Measurements from ENCODE around the gene RARB. TPM values are rescaled to one million over a fixed set of nuclear protein-coding genes. Genes with fewer than 3 reads are reported as not detected.

RARB gene
- total RNA-seq, 1 donor from 2014 or later = 15.0 TPM

DNA sequence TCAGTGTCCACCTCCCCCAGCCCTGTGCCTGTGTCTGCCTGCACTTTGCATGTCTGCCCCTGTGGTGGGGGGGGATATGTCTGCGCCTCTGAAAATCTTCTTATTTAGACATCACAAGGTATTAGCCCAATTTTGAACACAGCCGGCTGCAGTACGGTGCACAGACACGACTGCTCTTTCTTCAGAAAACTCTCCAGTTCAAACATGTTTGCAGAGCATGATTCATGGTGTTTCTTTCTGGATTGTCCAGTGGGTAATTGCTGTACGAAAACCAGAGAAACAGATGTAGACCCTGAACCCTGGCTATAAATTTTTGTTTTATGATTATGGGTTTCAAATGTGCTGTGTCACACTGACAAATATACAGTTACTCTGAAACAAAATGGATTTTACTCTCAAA is 3.4 kb upstream of the RARB start:
- no peak for DNase-seq (ENCODE audit: extremely low spot score in 2 of 2)
- intact Hi-C loops (cut with DNase I) = loop anchor here (2.0 to 10.0 kb wide), 2 partner anchors 36 to 170 kb away; no protein-coding TSS in a partner anchor
- TF ChIP-seq POLR2AphosphoS5 (IDR thresholded peaks at IDR 0.05; ENCODE audit: insufficient read depth in 1 of 2, low read depth in 1 of 2) (no peak), POLR2A (IDR thresholded peaks at IDR 0.05) (no peak)
- TF ChIP-seq, protein P1, sequence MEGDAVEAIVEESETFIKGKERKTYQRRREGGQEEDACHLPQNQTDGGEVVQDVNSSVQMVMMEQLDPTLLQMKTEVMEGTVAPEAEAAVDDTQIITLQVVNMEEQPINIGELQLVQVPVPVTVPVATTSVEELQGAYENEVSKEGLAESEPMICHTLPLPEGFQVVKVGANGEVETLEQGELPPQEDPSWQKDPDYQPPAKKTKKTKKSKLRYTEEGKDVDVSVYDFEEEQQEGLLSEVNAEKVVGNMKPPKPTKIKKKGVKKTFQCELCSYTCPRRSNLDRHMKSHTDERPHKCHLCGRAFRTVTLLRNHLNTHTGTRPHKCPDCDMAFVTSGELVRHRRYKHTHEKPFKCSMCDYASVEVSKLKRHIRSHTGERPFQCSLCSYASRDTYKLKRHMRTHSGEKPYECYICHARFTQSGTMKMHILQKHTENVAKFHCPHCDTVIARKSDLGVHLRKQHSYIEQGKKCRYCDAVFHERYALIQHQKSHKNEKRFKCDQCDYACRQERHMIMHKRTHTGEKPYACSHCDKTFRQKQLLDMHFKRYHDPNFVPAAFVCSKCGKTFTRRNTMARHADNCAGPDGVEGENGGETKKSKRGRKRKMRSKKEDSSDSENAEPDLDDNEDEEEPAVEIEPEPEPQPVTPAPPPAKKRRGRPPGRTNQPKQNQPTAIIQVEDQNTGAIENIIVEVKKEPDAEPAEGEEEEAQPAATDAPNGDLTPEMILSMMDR (IDR thresholded peaks at IDR 0.05) = no peak

DNA sequence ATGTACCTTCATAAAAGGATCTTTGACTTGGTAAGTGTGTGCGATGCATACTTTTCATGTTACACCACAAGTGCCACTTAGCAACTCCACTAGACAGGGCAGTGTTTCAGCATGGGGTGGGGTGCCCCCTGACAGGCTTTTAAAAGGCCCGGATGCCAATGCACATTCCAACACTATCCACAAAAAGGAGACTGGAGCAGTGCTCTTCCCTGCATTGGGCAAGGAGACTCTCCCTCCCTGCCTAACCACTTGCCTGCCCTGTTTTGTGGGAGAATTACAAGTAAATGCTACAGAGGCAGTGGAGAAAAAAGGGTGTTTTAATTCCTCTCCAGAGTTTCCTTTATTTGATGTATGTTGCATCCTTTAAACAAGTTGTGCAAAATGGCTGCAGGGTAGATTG is 1.7 kb upstream of the RARB start:
- H3K4me3 ChIP-seq = no peak overlapping the region
- intact Hi-C loops (cut with DNase I) = loop anchor here (10.0 kb wide), 1 partner anchor 168 kb away; no protein-coding TSS in a partner anchor
- no peak overlapping the region for H3K27ac ChIP-seq
- no peaks in the 10 kb centered on the region for H3K36me3 ChIP-seq
- no peaks in the 10 kb centered on the region for H3K9me3 ChIP-seq
- TF ChIP-seq POLR2A (IDR thresholded peaks at IDR 0.05) = no peak
- TF ChIP-seq, protein P1 (IDR thresholded peaks at IDR 0.05) = no peak
- TF ChIP-seq POLR2AphosphoS5 (IDR thresholded peaks at IDR 0.05; ENCODE audit: insufficient read depth in 1 of 2, low read depth in 1 of 2) = no peak
- H3K27me3 ChIP-seq = no peaks in the 10 kb centered on the region
- H3K4me1 ChIP-seq = peaks cover 35% of the 10 kb centered on the region
- no peak for DNase-seq (ENCODE audit: extremely low spot score in 2 of 2)

More for the DNA sequence above, 3.4 kb upstream of the RARB start:
- Histone ChIP-seq H3K4me1 (peaks cover 35% of the 10 kb centered on the region), H3K9me3 (no peaks in the 10 kb centered on the region), H3K27ac (no peak overlapping the region), H3K4me3 (no peak overlapping the region), H3K36me3 (no peaks in the 10 kb centered on the region), H3K27me3 (no peaks in the 10 kb centered on the region)

DNA sequence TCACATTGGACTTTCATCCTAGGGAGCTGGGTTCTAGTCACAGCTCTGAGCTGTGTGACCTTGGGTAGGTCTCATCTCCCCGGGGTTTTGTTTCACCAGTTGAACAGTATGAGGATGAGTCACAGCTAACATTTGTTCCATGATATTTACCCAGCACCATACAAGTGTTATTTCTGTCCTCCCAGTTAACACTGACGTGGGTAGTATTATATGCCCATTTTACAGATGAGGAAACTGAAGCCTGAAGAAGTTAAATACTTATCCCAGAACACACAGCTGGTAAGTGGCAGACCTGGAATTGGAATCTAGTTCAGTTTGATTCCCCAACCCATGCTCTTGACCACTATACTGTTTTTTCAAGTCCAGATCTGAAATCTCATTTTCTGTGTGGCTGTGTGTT is 908 bp upstream of the RARB start:
- peaks cover 35% of the 10 kb centered on the region for H3K4me1 ChIP-seq
- DNase-seq (ENCODE audit: extremely low spot score in 2 of 2) = no peak
- TF ChIP-seq POLR2A (IDR thresholded peaks at IDR 0.05) = no peak
- peak overlapping the region; percentile 53 to 59 for H3K4me3 ChIP-seq
- no peaks in the 10 kb centered on the region for H3K36me3 ChIP-seq
- intact Hi-C loops (cut with DNase I) = loop anchor here (10.0 kb wide), 1 partner anchor 168 kb away; no protein-coding TSS in a partner anchor
- no peaks in the 10 kb centered on the region for H3K9me3 ChIP-seq
- no peaks in the 10 kb centered on the region for H3K27me3 ChIP-seq
- H3K27ac ChIP-seq = peak overlapping the region; percentile 88

DNA sequence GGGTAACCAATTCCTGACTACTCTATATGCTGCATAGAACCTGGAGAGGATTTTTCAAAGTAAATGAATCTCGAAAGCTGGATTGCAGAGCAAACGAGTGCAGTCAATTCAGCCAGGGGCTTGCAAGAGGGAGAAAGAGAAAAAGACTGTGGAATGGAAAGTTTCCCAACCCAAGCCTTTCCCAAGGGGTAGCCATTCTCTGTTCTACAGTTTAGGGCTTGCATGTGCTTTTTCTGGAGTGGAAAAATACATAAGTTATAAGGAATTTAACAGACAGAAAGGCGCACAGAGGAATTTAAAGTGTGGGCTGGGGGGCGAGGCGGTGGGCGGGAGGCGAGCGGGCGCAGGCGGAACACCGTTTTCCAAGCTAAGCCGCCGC is 511 bp upstream of the RARB start:
- intact Hi-C loops (cut with DNase I) = loop anchor here (10.0 kb wide), 1 partner anchor 167 kb away; no protein-coding TSS in a partner anchor
- Histone ChIP-seq H3K36me3 (no peaks in the 10 kb centered on the region), H3K27ac (peak overlapping the region; percentile 88), H3K9me3 (no peaks in the 10 kb centered on the region), H3K4me1 (peaks cover 37% of the 10 kb centered on the region), H3K27me3 (no peaks in the 10 kb centered on the region), H3K4me3 (peak overlapping the region; percentile 53 to 59)
- TF ChIP-seq, protein P1 (IDR thresholded peaks at IDR 0.05) = no peak
- TF ChIP-seq POLR2AphosphoS5 (IDR thresholded peaks at IDR 0.05; ENCODE audit: insufficient read depth in 1 of 2, low read depth in 1 of 2) = no peak
- no peak for TF ChIP-seq POLR2A (IDR thresholded peaks at IDR 0.05)
- no peak for DNase-seq (ENCODE audit: extremely low spot score in 2 of 2)

DNA sequence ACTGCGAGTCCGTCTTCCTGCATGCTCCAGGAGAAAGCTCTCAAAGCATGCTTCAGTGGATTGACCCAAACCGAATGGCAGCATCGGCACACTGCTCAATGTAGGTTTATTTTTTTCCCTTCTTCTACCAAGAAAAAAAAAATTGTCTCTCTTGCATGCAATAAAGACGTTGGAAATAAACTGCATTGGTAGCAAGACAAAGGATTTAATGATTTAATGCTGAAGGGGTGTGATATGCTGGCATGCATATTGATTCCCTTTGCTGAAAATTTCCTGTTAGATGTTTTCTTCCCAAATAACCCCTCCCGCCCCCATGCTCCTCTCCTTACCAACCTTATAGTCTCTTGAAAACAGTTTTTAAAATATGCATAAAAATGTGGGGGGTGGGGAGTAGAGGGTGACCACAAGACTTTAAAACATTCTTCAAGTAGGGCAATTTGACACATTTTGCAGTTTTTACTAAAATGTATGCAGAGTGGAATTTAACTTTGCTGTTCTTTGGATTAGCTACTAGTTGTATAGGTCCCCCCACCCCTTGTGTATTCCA is 799 bp downstream of the RARB start:
- no peak for DNase-seq (ENCODE audit: extremely low spot score in 2 of 2)
- Histone ChIP-seq H3K36me3 (no peaks in the 10 kb centered on the region), H3K9me3 (no peaks in the 10 kb centered on the region), H3K27ac (peak overlapping the region; percentile 88), H3K4me3 (peak overlapping the region; percentile 53 to 59), H3K4me1 (peaks cover 37% of the 10 kb centered on the region), H3K27me3 (no peaks in the 10 kb centered on the region)
- intact Hi-C loops (cut with DNase I) = loop anchor here (10.0 kb wide), 1 partner anchor 166 kb away; no protein-coding TSS in a partner anchor
- TF ChIP-seq, protein P1 (IDR thresholded peaks at IDR 0.05) = no peak
- no peak for TF ChIP-seq POLR2AphosphoS5 (IDR thresholded peaks at IDR 0.05; ENCODE audit: insufficient read depth in 1 of 2, low read depth in 1 of 2)
- no peak for TF ChIP-seq POLR2A (IDR thresholded peaks at IDR 0.05)

All from vagina (tissue), 2 donors.